A549 (cell line): ENCODE data around the gene WBP1L. TPM values are rescaled to one million over a fixed set of nuclear protein-coding genes. Genes with fewer than 3 reads are reported as not detected.
A peak's percentile ranks its signal among the peaks of the same experiment; 100 is the strongest.

Experiments
- ATAC-seq, 2 experiments: fragments of 200-7000 bp in 1 of 2; fragments of >200 bp in 1 of 2; cut with Nextera tagmentation in 1 of 2; cut with Tn5 transposase in 1 of 2; 3 replicates each; pipeline versions ENCODE4 v1.8.0 to v1.9.1; 2018 to 2020; ENCODE audit warnings: mild to moderate bottlenecking in 1 of 2, moderate library complexity in 1 of 2
- CTCF ChIA-PET: fragments of 300-600 bp; sonication (Branson Sonifier 250); formaldehyde crosslinking; extraction: SDS; loops from one replicate; lab custom pipeline; 2021; ENCODE audit warnings: antibody characterized with exemption, inconsistent platforms; lab: Yijun Ruan, JAX
- POLR2A ChIA-PET: fragments of 350-600 bp; formaldehyde crosslinking; extraction: SDS; loops from one replicate; lab custom pipeline; 2021; ENCODE audit warnings: antibody characterized with exemption, inconsistent platforms; lab: Yijun Ruan, JAX
- DNase-seq, 2 experiments: peaks; one replicate each; pipeline versions ENCODE4 v3.0.0 to v3.0.0-alpha.2; 2011 to 2016; ENCODE audit warnings: low read depth in 1 of 2, low spot score in 1 of 2
- FAIRE-seq: peaks from 2 replicates; lab custom pipeline; 2011; peaks lifted over from hg19 to GRCh38; lab: Jason Lieb, UNC
- H3K27ac ChIP-seq, 2 experiments: fragments of >200 bp; sonication (Bioruptor Twin); formaldehyde crosslinking; 3 replicates each; pipeline ENCODE4 v1.5.1; 2016 to 2017
- H3K4me1 ChIP-seq: fragments of >200 bp; sonication (Bioruptor Twin); formaldehyde crosslinking; 3 replicates; pipeline ENCODE4 v1.6.1; 2016
- H3K4me2 ChIP-seq: fragments of >200 bp; sonication (Bioruptor Twin); formaldehyde crosslinking; 3 replicates; pipeline ENCODE4 v1.6.1; 2016
- H3K4me3 ChIP-seq: fragments of >200 bp; sonication (Bioruptor Twin); formaldehyde crosslinking; 3 replicates; pipeline ENCODE4 v1.5.1; 2016
- H3K9me3 ChIP-seq: fragments of >200 bp; sonication (Bioruptor Twin); formaldehyde crosslinking; 3 replicates; pipeline ENCODE4 v1.6.1; 2016
- CBX8 ChIP-seq: fragments of 200-600 bp; sonication (generic); IDR thresholded peaks from 2 replicates; pipeline ENCODE4 v1.6.1; 2016
- CHD4 ChIP-seq: fragments of 200-600 bp; sonication (generic); IDR thresholded peaks from 2 replicates; pipeline ENCODE4 v1.6.1; 2016; ENCODE audit warnings: antibody characterized with exemption, mild to moderate bottlenecking, borderline replicate concordance
- CTCF ChIP-seq: fragments of >200 bp; sonication (Bioruptor Twin); formaldehyde crosslinking; IDR thresholded peaks from 3 replicates; pipeline ENCODE4 v1.5.1; 2016
- EHMT2 ChIP-seq: fragments of 200-600 bp; sonication (generic); IDR thresholded peaks from 2 replicates; pipeline ENCODE4 v1.6.1; 2016; ENCODE audit warnings: antibody characterized with exemption, low read depth, mild to moderate bottlenecking, moderate library complexity
- ELK1 ChIP-seq: fragments of 150-350 bp; IDR thresholded peaks from 2 replicates; pipeline ENCODE4 v1.6.1; 2014; ENCODE audit warnings: low read depth, mild to moderate bottlenecking, low read length
- HEYL ChIP-seq: fragments of 250-450 bp; sonication (Bioruptor Pico); IDR thresholded peaks from 2 replicates; pipeline ENCODE4 v1.8.0; 2021; ENCODE audit warnings: mild to moderate bottlenecking, moderate library complexity
- HOXA7 ChIP-seq: fragments of 250-450 bp; sonication (Bioruptor Pico); IDR thresholded peaks from 2 replicates; pipeline ENCODE4 v1.5.0; 2020; ENCODE audit warnings: mild to moderate bottlenecking, moderate library complexity
- HOXB13 ChIP-seq: fragments of 250-450 bp; sonication (Bioruptor Pico); IDR thresholded peaks from 2 replicates; pipeline ENCODE4 v1.5.0; 2020; ENCODE audit warnings: low read depth, mild to moderate bottlenecking, moderate library complexity
- JUN ChIP-seq, 2 experiments: fragments of >200 bp; sonication (Bioruptor Twin); formaldehyde crosslinking; IDR thresholded peaks; 2 replicates in 1 of 2; 3 replicates in 1 of 2; pipeline ENCODE4 v1.6.1; 2016 to 2017
- JUNB ChIP-seq: fragments of >200 bp; sonication (Bioruptor Twin); formaldehyde crosslinking; IDR thresholded peaks from 2 replicates; pipeline ENCODE4 v1.6.1; 2016
- MAX ChIP-seq: IDR thresholded peaks from 2 replicates; pipeline ENCODE4 v1.6.1; 2012
- NPAS2 ChIP-seq: fragments of 250-450 bp; sonication (Bioruptor Pico); IDR thresholded peaks from 2 replicates; pipeline ENCODE4 v1.8.0; 2022; ENCODE audit warnings: mild to moderate bottlenecking, moderate library complexity, borderline replicate concordance
- PBX3 ChIP-seq: IDR thresholded peaks from 2 replicates; pipeline ENCODE4 v1.6.1; 2012
- PHF8 ChIP-seq: fragments of 200-600 bp; sonication (generic); IDR thresholded peaks from 2 replicates; pipeline ENCODE4 v1.6.1; 2016; ENCODE audit warnings: low read depth, mild to moderate bottlenecking, antibody characterized with exemption, moderate library complexity, borderline replicate concordance
- POLR2AphosphoS2 ChIP-seq: conservative IDR thresholded peaks from 2 replicates; pipeline ENCODE4 v1.6.1; 2012; ENCODE audit warnings: low read length, improper control_type of control experiment, inconsistent platforms
- RAD21 ChIP-seq, 2 experiments: fragments of >200 bp in 1 of 2; sonication (Bioruptor Twin) in 1 of 2; formaldehyde crosslinking in 1 of 2; IDR thresholded peaks in 1 of 2; conservative IDR thresholded peaks in 1 of 2; 2 replicates in 1 of 2; 3 replicates in 1 of 2; pipeline ENCODE4 v1.6.1; 2012 to 2018; ENCODE audit warnings: inconsistent platforms in 1 of 2
- SMC3 ChIP-seq: fragments of >200 bp; sonication (Bioruptor Twin); formaldehyde crosslinking; IDR thresholded peaks from 3 replicates; pipeline ENCODE4 v1.6.1; 2018; ENCODE audit warnings: inconsistent platforms
- TP53 ChIP-seq: fragments of 250-450 bp; sonication (Bioruptor Pico); IDR thresholded peaks from 2 replicates; pipeline ENCODE4 v1.5.0; 2021; ENCODE audit warnings: mild to moderate bottlenecking, moderate library complexity
- USF2 ChIP-seq: fragments of 450-650 bp; IDR thresholded peaks from 2 replicates; pipeline ENCODE4 v1.6.1; 2014; ENCODE audit warnings: antibody characterized with exemption
- ZC3H11A ChIP-seq: fragments of 450-650 bp; IDR thresholded peaks from 2 replicates; pipeline ENCODE4 v1.6.1; 2014; ENCODE audit warnings: antibody characterized with exemption, mild to moderate bottlenecking
- ZFP36 ChIP-seq: fragments of 450-650 bp; IDR thresholded peaks from 2 replicates; pipeline ENCODE4 v1.6.1; 2014; ENCODE audit warnings: borderline replicate concordance; ENCODE audit not compliant: partially characterized antibody
- ZNF302 ChIP-seq: fragments of 250-450 bp; sonication (Bioruptor Pico); IDR thresholded peaks from 2 replicates; pipeline ENCODE4 v1.9.0; 2021; ENCODE audit warnings: inconsistent platforms, mild to moderate bottlenecking, moderate library complexity
- ZSCAN20 ChIP-seq: fragments of 250-450 bp; sonication (Bioruptor Pico); IDR thresholded peaks from 2 replicates; pipeline ENCODE4 v1.8.0; 2022; ENCODE audit warnings: mild to moderate bottlenecking, moderate library complexity
- WGBS: methylation state at CpG from one replicate; pipeline ENCODE4 v1.1.6; 2017; ENCODE audit errors: missing lambda C conversion rate; 5-methylcytosine and 5-hydroxymethylcytosine counted together
- polyA plus RNA-seq, 4 experiments: library from polyadenylated mRNA; depleted of rRNA in 3 of 4; stranded (reverse); fragments of >200 nt; fragmentation: RNase III in 1 of 4; extraction: RNeasy Plus Mini Kit Qiagen cat#74134 plus additional on column Dnase treatment in 1 of 4; gene quantifications; 2 replicates in 3 of 4; 3 replicates in 1 of 4; pipeline ENCODE4 v1.2.3, GENCODE V29; 2011 to 2017

Gene WBP1L
- polyA plus RNA-seq, 2 of the 4 experiments (the other 2 are of a cell fraction): 19.8 to 23.5 TPM

- POLR2A ChIA-PET: no interaction called here
- DNase-seq (peak; percentile 76 to 90), ATAC-seq (peak; percentile 97 to 99), FAIRE-seq (no peak)
- Histone ChIP-seq H3K4me1 (no peaks in the 10 kb centered on the region), H3K4me2 (no peak overlapping the region), H3K9me3 (no peaks in the 10 kb centered on the region), H3K4me3 (no peak overlapping the region), H3K27ac (0 out of 6 replicates have a peak overlapping the region, but pooled peaks of 1 of the 2 experiments have one; percentile 49)
- CTCF ChIA-PET: interaction anchor here (1.0 to 2.8 kb wide), 11 partner anchors 11 to 335 kb away, joined by 3 to 13 read pairs (median 4); partner anchors contain the start of gene WBP1L
- TF ChIP-seq RAD21 (conservative IDR thresholded peaks at IDR 0.05 in 1 of 2, IDR thresholded peaks at IDR 0.05 in 1 of 2) (peak; percentile 85 to 93), CTCF (peak; percentile 85), MAX (0 out of 2 replicates have a peak, but pooled peaks have one; percentile 21), HOXA7 (CRISPR knock-in tag) (no peak), ZFP36 (no peak), ELK1 (no peak), TP53 (CRISPR knock-in tag) (no peak), PBX3 (no peak), ZSCAN20 (CRISPR knock-in tag) (no peak), HEYL (CRISPR knock-in tag) (no peak), SMC3 (peak; percentile 64), JUN (IDR thresholded peaks at IDR 0.05) (no peak)
- 54% methylated on average over 27 of the region's 30 CpGs for WGBS
Measured at GRCh38 chr10:102729029-102730026, 14.4 kb upstream of the WBP1L start.

- DNase-seq (no peak), ATAC-seq (no peak), FAIRE-seq (no peak)
- Histone ChIP-seq H3K4me1 (no peaks in the 10 kb centered on the region), H3K27ac (no peak overlapping the region), H3K4me2 (no peak overlapping the region), H3K9me3 (no peaks in the 10 kb centered on the region), H3K4me3 (no peak overlapping the region)
- ChIA-PET POLR2A (interaction anchor here (0.6 kb wide), 1 partner anchor 11 kb away, joined by 10 read pairs; no protein-coding TSS in a partner anchor), CTCF (interaction anchor here (0.5 to 1.6 kb wide), 6 partner anchors 9 to 333 kb away, joined by 3 to 8 read pairs (median 4); no protein-coding TSS in a partner anchor)
- 78% methylated on average over 5 of the region's 5 CpGs for WGBS
- TF ChIP-seq NPAS2 (CRISPR knock-in tag): no peak
- TF ChIP-seq HOXB13 (CRISPR knock-in tag): no peak
- TF ChIP-seq ZSCAN20 (CRISPR knock-in tag): no peak
- no peak for TF ChIP-seq ZC3H11A
- no peak for TF ChIP-seq MAX
- TF ChIP-seq ZNF302 (CRISPR knock-in tag): no peak
- TF ChIP-seq EHMT2: no peak
- no peak for TF ChIP-seq ELK1
- TF ChIP-seq USF2: no peak
- no peak for TF ChIP-seq JUNB
- no peak for TF ChIP-seq CBX8
- no peak for TF ChIP-seq CTCF
- TF ChIP-seq POLR2AphosphoS2: no peak
- no peak for TF ChIP-seq PHF8
- TF ChIP-seq HOXA7 (CRISPR knock-in tag): no peak
- no peak for TF ChIP-seq CHD4
Measured at GRCh38 chr10:102731222-102731800, 12.4 kb upstream of the WBP1L start.
